ENCODE measurements around the gene OGFOD1. TPM values are rescaled to one million over a fixed set of nuclear protein-coding genes. Genes with fewer than 3 reads are reported as not detected.

OGFOD1 gene
- total RNA-seq: 10 to 100 TPM; 62.6 to 66.1 TPM

- ATAC-seq (replicated peaks in 1 of 2) (peak; percentile 93 to 96), DNase-seq (peak; percentile 92 to 95)
- Mint-ChIP-seq H3K4me3 (peak within 1 kb of the TSS; percentile 92 to 93), H3K27ac (peak within 1 kb of the TSS; percentile 100), H3K27me3 (ENCODE audit: low read depth) (no peaks in the 10 kb centered on the region), H3K36me3 (ENCODE audit: insufficient read depth in 2 of 2) (peaks cover 17 to 43% of the 10 kb centered on the region in 2 donors), H3K4me1 (ENCODE audit: low read depth) (peaks cover 57% of the 10 kb centered on the region), H3K9me3 (no peaks in the 10 kb centered on the region)
These were observed at the start of gene OGFOD1, which contains the start of gene NUDT21 for GRCh38 chr16:56450986-56451752. Gene OGFOD1, plus strand, starts transcription at chr16:56451554. Its CDS starts 59 bp downstream, at chr16:56451613. Gene NUDT21, minus strand, starts transcription at chr16:56451332. Its CDS starts 130 bp downstream, at chr16:56451202.

GRCh38 chr16:56405977-56406672, 45.2 kb upstream of the OGFOD1 start:
- ATAC-seq (replicated peaks in 1 of 2) (no peak), DNase-seq (no peak)
- Mint-ChIP-seq H3K4me3 (no peak overlapping the region), H3K27ac (no peak overlapping the region), H3K9me3 (no peaks in the 10 kb centered on the region), H3K36me3 (ENCODE audit: insufficient read depth in 2 of 2) (peaks cover 4 to 9% of the 10 kb centered on the region in 2 donors), H3K27me3 (ENCODE audit: low read depth) (no peaks in the 10 kb centered on the region), H3K4me1 (ENCODE audit: low read depth) (no peaks in the 10 kb centered on the region)

- ATAC-seq (replicated peaks in 1 of 2) (no peak), DNase-seq (no peak)
- Mint-ChIP-seq H3K9me3 (no peaks in the 10 kb centered on the region), H3K4me3 (no peak overlapping the region), H3K27me3 (ENCODE audit: low read depth) (no peaks in the 10 kb centered on the region), H3K36me3 (ENCODE audit: insufficient read depth in 2 of 2) (peaks cover 4 to 8% of the 10 kb centered on the region in 2 donors), H3K27ac (no peak overlapping the region), H3K4me1 (ENCODE audit: low read depth) (no peaks in the 10 kb centered on the region)
These were observed 42.8 kb upstream of the OGFOD1 start for GRCh38 chr16:56408379-56409098.

- H3K36me3 Mint-ChIP-seq (ENCODE audit: insufficient read depth in 2 of 2): peaks cover 4 to 9% of the 10 kb centered on the region in 2 donors
These were observed 42.2 kb upstream of the OGFOD1 start for GRCh38 chr16:56409195-56409594.

GRCh38 chr16:56411123-56411522, 40.2 kb upstream of the OGFOD1 start:
- Mint-ChIP-seq H3K4me3 (no peak overlapping the region), H3K27ac (no peak overlapping the region), H3K36me3 (ENCODE audit: insufficient read depth in 2 of 2) (peaks cover 4 to 8% of the 10 kb centered on the region in 2 donors), H3K27me3 (ENCODE audit: low read depth) (no peaks in the 10 kb centered on the region), H3K9me3 (no peaks in the 10 kb centered on the region), H3K4me1 (ENCODE audit: low read depth) (peaks cover 10% of the 10 kb centered on the region)
- DNase-seq (no peak), ATAC-seq (replicated peaks in 1 of 2) (no peak)

More at GRCh38 chr16:56409195-56409594, 42.2 kb upstream of the OGFOD1 start:
- Mint-ChIP-seq H3K9me3 (no peaks in the 10 kb centered on the region), H3K4me3 (no peak overlapping the region), H3K27me3 (ENCODE audit: low read depth) (no peaks in the 10 kb centered on the region), H3K4me1 (ENCODE audit: low read depth) (no peaks in the 10 kb centered on the region), H3K27ac (no peak overlapping the region)
- no peak for DNase-seq
- ATAC-seq (replicated peaks in 1 of 2): no peak

- Mint-ChIP-seq H3K27me3 (ENCODE audit: low read depth) (no peaks in the 10 kb centered on the region), H3K9me3 (no peaks in the 10 kb centered on the region), H3K4me1 (ENCODE audit: low read depth) (peaks cover 11% of the 10 kb centered on the region), H3K27ac (no peak overlapping the region), H3K36me3 (ENCODE audit: insufficient read depth in 2 of 2) (peaks cover 4 to 8% of the 10 kb centered on the region in 2 donors), H3K4me3 (no peak overlapping the region)
- no peak for ATAC-seq (replicated peaks in 1 of 2)
- DNase-seq: no peak
These were observed 39.7 kb upstream of the OGFOD1 start for GRCh38 chr16:56411624-56412023.

- Mint-ChIP-seq H3K27ac (peak overlapping the region; percentile 17), H3K9me3 (no peaks in the 10 kb centered on the region), H3K27me3 (ENCODE audit: low read depth) (no peaks in the 10 kb centered on the region), H3K4me3 (no peak overlapping the region), H3K36me3 (ENCODE audit: insufficient read depth in 2 of 2) (peaks cover 2 to 6% of the 10 kb centered on the region in 2 donors), H3K4me1 (ENCODE audit: low read depth) (peaks cover 11% of the 10 kb centered on the region)
- no peak for DNase-seq
- ATAC-seq (replicated peaks in 1 of 2): no peak
These were observed 38.0 kb upstream of the OGFOD1 start for GRCh38 chr16:56413381-56413780.

GRCh38 chr16:56414366-56414765, 37.0 kb upstream of the OGFOD1 start:
- ATAC-seq (replicated peaks in 1 of 2) (no peak), DNase-seq (no peak)
- Mint-ChIP-seq H3K4me3 (no peak overlapping the region), H3K27me3 (ENCODE audit: low read depth) (no peaks in the 10 kb centered on the region), H3K9me3 (no peaks in the 10 kb centered on the region), H3K36me3 (ENCODE audit: insufficient read depth in 2 of 2) (peaks cover 0 to 3% of the 10 kb centered on the region in 2 donors), H3K4me1 (ENCODE audit: low read depth) (peaks cover 11% of the 10 kb centered on the region), H3K27ac (no peak overlapping the region)

GRCh38 chr16:56415875-56416274, 35.5 kb upstream of the OGFOD1 start:
- no peak for ATAC-seq (replicated peaks in 1 of 2)
- Mint-ChIP-seq H3K36me3 (ENCODE audit: insufficient read depth in 2 of 2) (peaks cover 0 to 3% of the 10 kb centered on the region in 2 donors), H3K9me3 (no peaks in the 10 kb centered on the region), H3K27me3 (ENCODE audit: low read depth) (no peaks in the 10 kb centered on the region), H3K27ac (peak overlapping the region; percentile 64), H3K4me1 (ENCODE audit: low read depth) (peaks cover 21% of the 10 kb centered on the region), H3K4me3 (no peak overlapping the region)
- no peak for DNase-seq

- Mint-ChIP-seq H3K9me3 (no peaks in the 10 kb centered on the region), H3K36me3 (ENCODE audit: insufficient read depth in 2 of 2) (peaks cover 0 to 3% of the 10 kb centered on the region in 2 donors), H3K4me1 (ENCODE audit: low read depth) (peaks cover 30% of the 10 kb centered on the region), H3K27me3 (ENCODE audit: low read depth) (no peaks in the 10 kb centered on the region), H3K4me3 (no peak overlapping the region), H3K27ac (no peak overlapping the region)
- DNase-seq: no peak
- ATAC-seq (replicated peaks in 1 of 2): no peak
These were observed 34.2 kb upstream of the OGFOD1 start for GRCh38 chr16:56417138-56417537.

- no peak for ATAC-seq (replicated peaks in 1 of 2)
- no peaks in the 10 kb centered on the region for H3K27me3 Mint-ChIP-seq (ENCODE audit: low read depth)
- H3K4me1 Mint-ChIP-seq (ENCODE audit: low read depth): peaks cover 52% of the 10 kb centered on the region
These were observed 31.4 kb upstream of the OGFOD1 start for GRCh38 chr16:56419740-56420548.

GRCh38 chr16:56420613-56421012, 30.7 kb upstream of the OGFOD1 start:
- H3K9me3 Mint-ChIP-seq: no peaks in the 10 kb centered on the region

More at GRCh38 chr16:56419740-56420548, 31.4 kb upstream of the OGFOD1 start:
- Mint-ChIP-seq H3K36me3 (ENCODE audit: insufficient read depth in 2 of 2) (peaks cover 0 to 4% of the 10 kb centered on the region in 2 donors), H3K27ac (no peak overlapping the region), H3K9me3 (no peaks in the 10 kb centered on the region), H3K4me3 (no peak overlapping the region)
- DNase-seq: no peak

More at GRCh38 chr16:56420613-56421012, 30.7 kb upstream of the OGFOD1 start:
- peaks cover 48% of the 10 kb centered on the region for H3K4me1 Mint-ChIP-seq (ENCODE audit: low read depth)
- peaks cover 0 to 4% of the 10 kb centered on the region in 2 donors for H3K36me3 Mint-ChIP-seq (ENCODE audit: insufficient read depth in 2 of 2)
- H3K27me3 Mint-ChIP-seq (ENCODE audit: low read depth): no peaks in the 10 kb centered on the region
- DNase-seq: no peak
- H3K27ac Mint-ChIP-seq: no peak overlapping the region
- no peak for ATAC-seq (replicated peaks in 1 of 2)
- no peak overlapping the region for H3K4me3 Mint-ChIP-seq

Data from activated T-cell treated with anti-CD3 and anti-CD28 coated beads, Interleukin-2, amount 50 U/mL, for 72 hours (primary cell).